ENCODE data around the gene ABCA2. TPM values are rescaled to one million over a fixed set of nuclear protein-coding genes. Genes with fewer than 3 reads are reported as not detected.

Gene ABCA2
- total RNA-seq, 4 donors from 2014 or later, result 10.4 to 44.7 (median 33.4) TPM

DNA sequence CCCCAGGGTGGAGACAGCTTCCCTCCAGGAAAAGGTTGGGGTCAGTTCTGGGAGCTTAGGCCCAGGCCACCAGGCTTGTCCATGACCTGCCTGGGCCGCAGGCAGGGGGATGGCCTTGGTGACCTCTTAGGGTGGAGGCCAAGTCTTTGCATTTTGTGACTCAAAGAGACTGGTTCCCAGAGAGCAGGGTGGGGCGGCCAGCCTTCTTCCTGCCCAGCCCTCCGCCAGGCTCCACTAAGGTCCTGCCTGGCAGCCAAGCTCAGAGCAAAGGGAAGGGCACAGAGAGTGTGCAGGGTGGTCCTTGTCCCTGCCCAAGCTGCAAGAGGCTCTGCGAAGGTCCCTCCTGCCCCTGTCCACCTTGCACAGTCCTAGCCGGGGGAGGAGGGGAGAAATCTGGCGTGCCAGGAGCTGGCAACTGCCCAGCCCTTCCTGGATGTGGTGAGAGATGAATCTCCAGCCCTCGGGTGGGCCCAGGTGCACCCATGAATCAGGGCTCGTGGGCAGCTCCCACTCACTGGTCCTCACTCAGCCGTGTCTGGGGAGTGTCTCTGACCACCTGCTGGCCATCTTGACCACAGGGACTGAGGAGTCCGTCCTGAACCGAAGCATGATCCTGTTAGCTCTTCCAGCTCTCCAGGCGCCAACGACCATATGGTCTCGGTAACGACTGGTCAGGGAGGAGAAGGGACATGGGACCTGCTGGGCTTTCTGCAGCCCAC lies 53.1 kb downstream of the ABCA2 start:
- Histone ChIP-seq H3K27me3 (no peaks in the 10 kb centered on the region), H3K4me3 (no peak overlapping the region), H3K27ac (no peak overlapping the region), H3K9me3 (no peaks in the 10 kb centered on the region), H3K4me1 (peaks cover 39% of the 10 kb centered on the region), H3K36me3 (no peaks in the 10 kb centered on the region)
- no peak for TF ChIP-seq POLR2A (IDR thresholded peaks at IDR 0.05)
- no peak for TF ChIP-seq POLR2AphosphoS5 (IDR thresholded peaks at IDR 0.05)
- WGBS, result 46% methylated on average over 6 of the region's 15 CpGs
- no peak for DNase-seq (ENCODE audit: low spot score in 2 of 2)

GRCh38 chr9:136973618-136974617 lies 54.1 kb downstream of the ABCA2 start:
- Histone ChIP-seq H3K27ac (no peak overlapping the region), H3K4me1 (peaks cover 39% of the 10 kb centered on the region), H3K4me3 (no peak overlapping the region), H3K27me3 (no peaks in the 10 kb centered on the region), H3K9me3 (no peaks in the 10 kb centered on the region), H3K36me3 (no peaks in the 10 kb centered on the region)
- WGBS, result 83% methylated on average over 25 of the region's 29 CpGs
- TF ChIP-seq EP300 (IDR thresholded peaks at IDR 0.05) (no peak), POLR2A (IDR thresholded peaks at IDR 0.05) (no peak), CTCF (IDR thresholded peaks at IDR 0.05) (no peak), POLR2AphosphoS5 (IDR thresholded peaks at IDR 0.05) (no peak)
- DNase-seq (ENCODE audit: low spot score in 2 of 2), result no peak

- Histone ChIP-seq H3K27me3 (no peaks in the 10 kb centered on the region), H3K27ac (no peak overlapping the region), H3K9me3 (no peaks in the 10 kb centered on the region), H3K4me1 (peaks cover 33% of the 10 kb centered on the region), H3K4me3 (no peak overlapping the region), H3K36me3 (no peaks in the 10 kb centered on the region)
- WGBS, result 61% methylated on average over 8 of the region's 13 CpGs
- DNase-seq (ENCODE audit: low spot score in 2 of 2), result no peak
- TF ChIP-seq POLR2AphosphoS5 (IDR thresholded peaks at IDR 0.05) (no peak), CTCF (IDR thresholded peaks at IDR 0.05) (no peak), EP300 (IDR thresholded peaks at IDR 0.05) (no peak), POLR2A (IDR thresholded peaks at IDR 0.05) (no peak)
Measured at GRCh38 chr9:136972743-136973142, 55.3 kb downstream of the ABCA2 start.

DNA sequence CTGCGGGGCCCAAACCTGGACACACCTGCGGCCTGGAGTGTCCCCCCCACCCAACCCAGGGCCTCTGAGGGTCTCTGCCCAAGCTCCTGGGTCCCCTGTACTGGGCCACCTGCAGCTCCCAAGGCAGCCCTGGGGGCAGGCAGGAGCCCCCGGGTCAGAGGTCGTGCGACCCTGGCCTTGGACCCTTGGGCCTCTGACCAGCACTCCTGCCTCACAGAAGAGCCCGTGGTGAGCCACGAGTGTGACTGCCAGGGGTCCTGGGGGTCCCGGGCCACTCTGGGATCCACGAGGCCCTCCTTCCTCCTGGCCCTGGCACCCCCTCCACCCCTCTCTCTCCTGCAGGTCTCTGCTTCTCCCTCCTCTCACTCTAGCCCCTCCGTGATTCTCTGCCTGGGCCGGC lies 55.7 kb downstream of the ABCA2 start:
- no peak for DNase-seq (ENCODE audit: low spot score in 2 of 2)
- whole genome bisulfite sequencing, result 80% methylated on average over 6 of the region's 11 CpGs
- no peaks in the 10 kb centered on the region for H3K27me3 ChIP-seq
- H3K4me1 ChIP-seq, result peaks cover 30% of the 10 kb centered on the region
- no peaks in the 10 kb centered on the region for H3K36me3 ChIP-seq
- H3K4me3 ChIP-seq, result no peak overlapping the region
- no peaks in the 10 kb centered on the region for H3K9me3 ChIP-seq
- TF ChIP-seq POLR2A (IDR thresholded peaks at IDR 0.05) (no peak), POLR2AphosphoS5 (IDR thresholded peaks at IDR 0.05) (no peak), CTCF (IDR thresholded peaks at IDR 0.05) (no peak), EP300 (IDR thresholded peaks at IDR 0.05) (no peak)
- no peak overlapping the region for H3K27ac ChIP-seq

- H3K4me1 ChIP-seq, result peaks cover 26% of the 10 kb centered on the region
- H3K27ac ChIP-seq, result no peak overlapping the region
- WGBS, result no CpG with 5 or more reads among the region's 14 CpGs
- DNase-seq (ENCODE audit: low spot score in 2 of 2), result no peak
- H3K9me3 ChIP-seq, result no peaks in the 10 kb centered on the region
- H3K36me3 ChIP-seq, result no peaks in the 10 kb centered on the region
- no peak overlapping the region for H3K4me3 ChIP-seq
- H3K27me3 ChIP-seq, result no peaks in the 10 kb centered on the region
- TF ChIP-seq POLR2A (IDR thresholded peaks at IDR 0.05) (no peak), POLR2AphosphoS5 (IDR thresholded peaks at IDR 0.05) (no peak), CTCF (IDR thresholded peaks at IDR 0.05) (no peak), EP300 (IDR thresholded peaks at IDR 0.05) (no peak)
Measured at GRCh38 chr9:136971746-136972145, 56.3 kb downstream of the ABCA2 start.
